Common myeloid progenitor, CD34-positive (primary cell): ENCODE results near the gene PDILT.

Experiments
- CTCF ChIA-PET: fragments of 350-600 bp; sonication (Branson Sonifier 250); formaldehyde crosslinking; loops from one replicate; lab custom pipeline; 2021; ENCODE audit warnings: antibody characterized with exemption; lab: Charles Lee
- POLR2A ChIA-PET: fragments of 350-600 bp; sonication (Branson Sonifier 250); formaldehyde crosslinking; loops from one replicate; lab custom pipeline; 2021; ENCODE audit warnings: antibody characterized with exemption; lab: Charles Lee
- DNase-seq, 3 donors: peaks; one replicate each; pipeline versions ENCODE4 v3.0.0 to v3.0.0-alpha.2; 2013
- H3K27ac ChIP-seq, 2 experiments: 1 replicate in 1 of 2; 2 replicates in 1 of 2; pipeline ENCODE4 v1.7.0; 2013; ENCODE audit warnings: inconsistent platforms in 2 of 2, low read length in 2 of 2, mild to moderate bottlenecking in 2 of 2, low read depth in 1 of 2, moderate library complexity in 1 of 2; ENCODE audit not compliant: severe bottlenecking in 2 of 2, insufficient read depth in 1 of 2, poor library complexity in 1 of 2
- H3K27me3 ChIP-seq, 5 experiments: replicated peaks in 2 of 5; 1 replicate in 3 of 5; 2 replicates in 2 of 5; pipeline versions ENCODE4 v1.6.1 to v1.7.0; 2013; ENCODE audit warnings: low read length in 4 of 5, mild to moderate bottlenecking in 2 of 5, moderate library complexity in 2 of 5, inconsistent platforms in 1 of 5; ENCODE audit not compliant: insufficient read depth in 5 of 5, control insufficient read depth in 4 of 5
- H3K36me3 ChIP-seq, 4 experiments: 1 replicate in 2 of 4; 2 replicates in 2 of 4; pipeline versions ENCODE4 v1.6.1 to v1.7.0; 2013; ENCODE audit warnings: low read length in 3 of 4, control low read depth in 1 of 4, mild to moderate bottlenecking in 1 of 4; ENCODE audit not compliant: control insufficient read depth in 4 of 4, insufficient read depth in 4 of 4
- H3K4me1 ChIP-seq, 4 experiments: 1 replicate in 3 of 4; 2 replicates in 1 of 4; pipeline versions ENCODE4 v1.6.1 to v1.7.1; 2013; ENCODE audit warnings: low read length in 3 of 4, mild to moderate bottlenecking in 3 of 4, control low read depth in 1 of 4, inconsistent platforms in 1 of 4, moderate library complexity in 1 of 4; ENCODE audit not compliant: control insufficient read depth in 4 of 4, insufficient read depth in 4 of 4; ENCODE audit errors: control extremely low read depth in 1 of 4
- H3K4me3 ChIP-seq, 7 experiments: 1 replicate in 4 of 7; 2 replicates in 3 of 7; pipeline versions ENCODE4 v1.5.1 to v1.7.0; 2013; ENCODE audit warnings: mild to moderate bottlenecking in 7 of 7, low read length in 6 of 7, moderate library complexity in 6 of 7, inconsistent platforms in 2 of 7, low read depth in 2 of 7, control low read depth in 1 of 7; ENCODE audit not compliant: insufficient read depth in 4 of 7, control insufficient read depth in 1 of 7; ENCODE audit errors: extremely low read depth in 1 of 7
- H3K9me3 ChIP-seq, 5 experiments: 1 replicate in 4 of 5; 2 replicates in 1 of 5; pipeline versions ENCODE4 v1.6.1 to v1.7.1; 2013; ENCODE audit warnings: low read length in 4 of 5, mild to moderate bottlenecking in 2 of 5, inconsistent platforms in 1 of 5, low read depth in 1 of 5, moderate library complexity in 1 of 5; ENCODE audit not compliant: control insufficient read depth in 4 of 5, insufficient read depth in 2 of 5; ENCODE audit errors: control extremely low read depth in 1 of 5
- WGBS: methylation state at CpG from one replicate; pipeline ENCODE4 v1.1.5; 2013; ENCODE audit not compliant: insufficient coverage; 5-methylcytosine and 5-hydroxymethylcytosine counted together

The PDILT gene

DNA sequence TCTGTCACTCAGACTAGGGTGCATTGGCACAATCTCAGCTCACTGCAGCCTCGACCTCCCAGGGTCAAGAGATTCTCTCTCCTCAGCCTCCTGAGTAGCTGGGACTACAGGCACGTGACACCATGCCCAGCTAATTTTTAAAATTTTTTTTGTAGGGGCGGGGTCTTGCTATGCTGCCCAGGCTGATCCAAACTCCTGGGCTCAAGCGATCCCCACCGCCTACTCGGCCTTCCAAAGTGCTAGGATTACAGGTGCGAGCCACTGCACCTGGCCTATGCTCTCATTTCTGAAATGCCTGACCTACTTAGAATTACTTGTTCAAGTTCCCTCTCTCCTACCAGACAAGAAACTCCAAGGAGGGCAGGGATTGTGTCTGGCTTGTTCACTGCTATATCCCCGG is 72.1 kb downstream of the PDILT start:
- Histone ChIP-seq H3K4me3 (no peak overlapping the region), H3K27me3 (peaks cover 0 to 6% (median 0%) of the 10 kb centered on the region in 5 experiments), H3K4me1 (no peaks in the 10 kb centered on the region), H3K36me3 (no peaks in the 10 kb centered on the region), H3K27ac (no peak overlapping the region), H3K9me3 (no peaks in the 10 kb centered on the region)
- ChIA-PET POLR2A (no interaction called here), CTCF (no interaction called here)
- WGBS = 97% methylated on average over 7 of the region's 8 CpGs
- no peak for DNase-seq

DNA sequence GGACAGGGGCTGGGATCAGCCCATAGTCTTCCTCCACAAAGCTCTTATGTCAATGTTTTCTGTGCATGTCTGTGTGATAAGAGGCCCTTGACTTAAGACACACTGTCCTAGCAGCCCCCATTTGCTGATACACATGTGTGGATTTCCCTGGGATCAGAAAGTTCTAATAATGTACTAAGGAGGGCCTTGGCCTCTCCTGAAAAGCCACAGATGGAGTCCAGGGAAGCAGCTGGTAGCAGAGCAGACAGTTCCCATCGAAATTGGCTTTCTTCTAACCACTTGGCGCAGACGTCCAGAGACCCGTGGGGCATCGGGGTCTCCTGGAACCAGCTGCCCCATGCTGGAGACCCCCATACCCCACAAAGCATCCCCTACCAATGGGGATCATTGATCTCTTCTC is 72.9 kb downstream of the PDILT start:
- no peak overlapping the region for H3K4me3 ChIP-seq
- ChIA-PET POLR2A (no interaction called here), CTCF (no interaction called here)
- no peaks in the 10 kb centered on the region for H3K4me1 ChIP-seq
- DNase-seq = no peak
- no peaks in the 10 kb centered on the region for H3K36me3 ChIP-seq
- no peak overlapping the region for H3K27ac ChIP-seq
- H3K9me3 ChIP-seq = no peaks in the 10 kb centered on the region
- H3K27me3 ChIP-seq = peaks cover 0 to 6% (median 0%) of the 10 kb centered on the region in 5 experiments
- WGBS = 67% methylated on average over 1 of the region's 5 CpGs

DNA sequence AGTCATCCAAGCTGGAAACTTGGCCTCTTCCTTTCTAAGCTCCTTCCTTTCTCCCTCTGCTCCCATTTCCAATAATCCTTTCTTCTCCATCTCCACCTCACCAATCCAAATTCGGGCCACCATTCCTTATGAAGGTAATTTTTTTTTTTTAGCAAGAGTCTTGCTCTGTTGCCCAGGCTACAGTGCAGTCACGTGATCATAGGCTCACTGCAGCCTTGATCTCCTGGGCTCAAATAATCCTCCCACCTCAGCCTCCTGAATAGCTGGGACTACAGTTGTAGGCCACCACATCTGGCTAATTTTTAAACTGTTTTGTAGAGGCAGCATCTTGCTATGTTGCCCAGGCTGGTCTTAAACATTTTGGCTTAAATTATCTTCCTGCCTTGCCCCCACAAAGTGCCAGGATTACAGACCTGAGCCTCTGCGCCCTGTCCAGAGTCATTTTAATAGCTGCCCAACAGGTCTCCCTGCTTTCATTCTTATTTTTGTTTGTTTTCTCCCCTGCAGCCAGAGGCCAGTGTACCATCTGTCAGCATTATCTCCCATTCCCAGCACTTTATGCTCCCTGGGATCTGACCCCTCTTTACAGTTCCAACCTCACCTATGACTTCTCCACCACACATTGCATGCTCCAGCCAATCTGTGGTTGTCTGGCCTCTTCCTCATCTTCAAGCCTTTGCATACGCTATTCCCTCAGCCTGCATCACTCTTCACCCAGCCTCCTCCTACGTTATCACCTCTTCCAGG is 75.0 kb downstream of the PDILT start:
- peaks cover 0 to 6% (median 0%) of the 10 kb centered on the region in 5 experiments for H3K27me3 ChIP-seq
- no peaks in the 10 kb centered on the region for H3K36me3 ChIP-seq
- H3K9me3 ChIP-seq = no peaks in the 10 kb centered on the region
- H3K4me3 ChIP-seq = no peak overlapping the region
- no peak overlapping the region for H3K27ac ChIP-seq
- WGBS = 91% methylated on average over 3 of the region's 5 CpGs
- DNase-seq = no peak
- CTCF ChIA-PET = no interaction called here
- no peaks in the 10 kb centered on the region for H3K4me1 ChIP-seq
- POLR2A ChIA-PET = no interaction called here

DNA sequence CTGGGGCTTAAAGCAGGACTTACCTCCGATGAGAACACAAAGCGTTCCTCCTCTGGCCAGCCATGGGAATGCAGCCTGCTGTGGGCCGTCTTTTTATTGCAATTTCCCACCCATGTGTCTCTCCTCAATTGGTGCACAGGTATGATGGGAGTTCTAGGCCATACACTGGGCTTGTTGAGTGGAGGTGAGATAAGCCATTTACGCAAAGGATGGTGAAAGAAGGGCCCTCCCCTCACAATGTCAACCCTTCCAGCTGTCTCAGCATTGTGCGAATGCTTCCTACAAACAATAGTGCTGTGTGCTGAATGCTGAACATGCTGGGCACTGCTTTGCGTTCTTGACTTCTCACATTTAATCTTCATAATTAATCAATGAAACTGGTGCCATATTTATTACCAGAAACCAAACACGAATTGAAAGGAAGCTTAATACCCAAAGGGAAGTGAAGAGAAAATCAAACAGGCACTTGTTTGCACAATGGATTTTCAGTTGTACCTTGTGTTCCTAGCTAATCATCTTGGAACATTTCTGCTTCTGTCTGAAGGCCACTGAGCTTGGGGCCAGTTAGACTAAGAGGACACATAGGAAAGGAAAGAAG is 77.0 kb downstream of the PDILT start, which contains the start of gene GP2:
TSS of gene GP2 (minus strand) at position 70 of the 598 bp plus-strand sequence. CDS start 1,082 bp downstream, outside the sequence.
- CTCF ChIA-PET = no interaction called here
- 76% methylated on average over 3 of the region's 7 CpGs for WGBS

DNA sequence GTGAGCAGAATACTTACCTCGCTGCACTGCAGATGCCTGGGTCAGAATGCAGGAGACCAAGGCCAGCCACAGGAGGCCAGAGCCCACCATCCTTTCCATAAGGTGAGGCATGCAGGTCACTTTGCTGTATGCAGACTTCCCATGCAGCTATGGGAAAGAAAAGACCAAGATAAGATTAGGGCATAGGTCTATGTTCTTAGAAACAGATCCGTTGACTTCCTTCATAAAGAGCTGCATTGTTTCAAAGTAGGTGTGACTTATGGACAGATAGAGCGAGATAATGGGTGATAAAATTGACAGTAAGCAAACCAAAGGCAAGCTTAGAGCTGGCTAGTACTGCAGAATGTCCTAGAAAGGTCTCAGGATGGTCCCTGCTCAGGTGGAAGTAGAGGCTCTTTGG is 78.2 kb downstream of the PDILT start:
- no peak overlapping the region for H3K27ac ChIP-seq
- no peak overlapping the region for H3K4me3 ChIP-seq
- CTCF ChIA-PET = no interaction called here
- H3K27me3 ChIP-seq = peaks cover 0 to 11% (median 0%) of the 10 kb centered on the region in 5 experiments
- no peaks in the 10 kb centered on the region for H3K36me3 ChIP-seq
- WGBS = 94% methylated on average over 2 of the region's 3 CpGs
- H3K9me3 ChIP-seq = no peaks in the 10 kb centered on the region
- POLR2A ChIA-PET = no interaction called here
- DNase-seq = no peak
- H3K4me1 ChIP-seq = no peaks in the 10 kb centered on the region

More for the DNA sequence above, 77.0 kb downstream of the PDILT start, which contains the start of gene GP2:
- POLR2A ChIA-PET = no interaction called here
- no peak for DNase-seq
- H3K4me3 ChIP-seq = no peak within 1 kb of the TSS
- H3K27me3 ChIP-seq = peaks cover 0 to 5% (median 0%) of the 10 kb centered on the region in 5 experiments
- H3K4me1 ChIP-seq = no peaks in the 10 kb centered on the region
- H3K27ac ChIP-seq = no peak within 1 kb of the TSS
- no peaks in the 10 kb centered on the region for H3K9me3 ChIP-seq
- H3K36me3 ChIP-seq = no peaks in the 10 kb centered on the region

DNA sequence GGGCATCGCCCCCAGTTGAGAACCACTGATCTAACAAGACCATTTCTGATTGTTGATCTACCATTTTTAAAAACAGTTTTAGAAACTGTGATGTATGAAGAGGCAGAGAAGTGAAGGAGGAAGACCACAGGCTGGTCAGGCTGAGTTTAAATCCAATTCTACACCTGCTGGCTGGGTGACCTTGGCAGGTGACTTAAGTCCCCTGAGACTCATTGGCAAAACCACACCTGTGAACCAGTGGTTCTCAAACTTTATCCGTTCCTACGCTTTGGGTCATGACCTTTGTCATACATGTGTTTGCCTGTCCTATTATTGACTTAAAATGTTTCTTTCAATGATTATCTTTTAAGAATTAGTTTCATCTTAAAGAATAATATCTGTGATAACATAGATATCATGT is 79.5 kb downstream of the PDILT start:
- POLR2A ChIA-PET = no interaction called here
- WGBS = no CpG with 5 or more reads among the region's 3 CpGs
- no peaks in the 10 kb centered on the region for H3K9me3 ChIP-seq

DNA sequence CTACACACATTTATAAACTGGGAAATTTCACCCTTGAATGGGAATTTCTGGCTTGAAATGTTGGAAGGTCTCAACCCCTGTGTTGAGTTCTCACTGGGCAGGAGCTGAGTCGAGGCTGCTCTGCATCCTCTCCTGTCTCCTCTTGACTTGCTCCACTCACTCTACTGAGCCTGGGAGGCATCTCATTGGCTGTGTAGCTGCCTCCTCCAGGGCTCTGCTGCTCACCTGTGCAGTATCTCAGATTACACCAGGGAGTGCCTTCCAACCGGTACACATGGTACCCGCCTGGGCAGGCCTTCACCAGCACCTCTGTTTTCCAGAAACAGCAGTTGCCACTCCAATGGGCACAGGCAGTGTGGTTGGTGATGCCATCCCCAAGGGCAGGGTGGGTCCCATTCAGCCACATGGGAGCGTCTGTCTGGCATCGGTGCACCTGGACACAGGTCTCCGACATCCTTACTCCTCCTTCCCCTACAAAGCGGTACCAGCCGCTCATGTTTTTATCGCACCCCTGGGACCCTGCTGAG is 80.9 kb downstream of the PDILT start:
- DNase-seq = no peak
- ChIA-PET POLR2A (no interaction called here), CTCF (no interaction called here)
- H3K27me3 ChIP-seq = peaks cover 0 to 11% (median 1%) of the 10 kb centered on the region in 5 experiments
- no peaks in the 10 kb centered on the region for H3K36me3 ChIP-seq
- no peaks in the 10 kb centered on the region for H3K9me3 ChIP-seq
- H3K4me1 ChIP-seq = no peaks in the 10 kb centered on the region
- 80% methylated on average over 9 of the region's 9 CpGs for WGBS
- H3K27ac ChIP-seq = no peak overlapping the region
- no peak overlapping the region for H3K4me3 ChIP-seq

More for the DNA sequence above, 79.5 kb downstream of the PDILT start:
- peaks cover 0 to 11% (median 0%) of the 10 kb centered on the region in 5 experiments for H3K27me3 ChIP-seq
- DNase-seq = no peak
- no peak overlapping the region for H3K4me3 ChIP-seq
- CTCF ChIA-PET = no interaction called here
- no peaks in the 10 kb centered on the region for H3K36me3 ChIP-seq
- no peaks in the 10 kb centered on the region for H3K4me1 ChIP-seq
- H3K27ac ChIP-seq = no peak overlapping the region
